Measurements from ENCODE around the gene TNS4. TPM values are rescaled to one million over a fixed set of nuclear protein-coding genes. Genes with fewer than 3 reads are reported as not detected.

TNS4 gene
- total RNA-seq, 120 experiments from 2014 or later: not detected

Other genes with a start within 250 kb of the TNS4 start
- gene CDC6, start 213.7 kb downstream of the TNS4 start, total RNA-seq: 10 to 100 TPM in 12 of 120 experiments, 1 to 10 TPM in 108; 1.0 to 12.6 (median 6.7) TPM
- gene RARA, start 192.4 kb downstream of the TNS4 start, total RNA-seq: 10 to 100 TPM; 10.4 to 38.8 (median 22.5) TPM
- 1 to 10 TPM in 4 of 120 experiments, under 1 TPM in 18, not detected in 98; 0.48 to 1.7 (median 0.75) TPM for gene GJD3, start 136.9 kb downstream of the TNS4 start, total RNA-seq
- 1 to 10 TPM in 14 of 120 experiments, under 1 TPM in 41, not detected in 65; 0.04 to 3.1 (median 0.42) TPM for gene TOP2A, start 83.7 kb downstream of the TNS4 start, total RNA-seq
- gene IGFBP4, start 58.2 kb downstream of the TNS4 start, total RNA-seq: 100 to 1,000 TPM in 2 of 120 experiments, 10 to 100 TPM in 115, 1 to 10 TPM in 3; 8.8 to 151 (median 22.2) TPM
- gene CCR7, start 63.8 kb upstream of the TNS4 start, total RNA-seq: under 1 TPM in 4 of 120 experiments, not detected in 116; 0.25 to 0.49 (median 0.30) TPM
- gene SMARCE1, start 146.2 kb upstream of the TNS4 start, total RNA-seq: 10 to 100 TPM; 34.6 to 67.5 (median 47.0) TPM
- gene KRT222, start 163.6 kb upstream of the TNS4 start, total RNA-seq: 10 to 100 TPM in 119 of 120 experiments, 1 to 10 TPM in 1; 6.5 to 49.1 (median 34.2) TPM
- not detected for gene KRT24, start 202.1 kb upstream of the TNS4 start, total RNA-seq

All from dorsolateral prefrontal cortex (tissue), 118 donors.